Mucosa of stomach (tissue), 1 donor: ENCODE measurements around the gene NUDT5.
A peak's percentile ranks its signal among the peaks of the same experiment; 100 is the strongest.
"Not testable (repeated sequence)": the region's sequence is repeated elsewhere in the genome, so short reads cannot be mapped to it uniquely, and the experiment has no call there.

Source experiments
- H3K27me3 ChIP-seq: one replicate; pipeline ENCODE4 v1.7.0; 2013; ENCODE audit warnings: mild to moderate bottlenecking, low read length; ENCODE audit not compliant: control insufficient read depth, insufficient read depth
- H3K36me3 ChIP-seq: one replicate; pipeline ENCODE4 v1.7.0; 2013; ENCODE audit warnings: low read length; ENCODE audit not compliant: control insufficient read depth, insufficient read depth
- H3K4me1 ChIP-seq: one replicate; pipeline ENCODE4 v1.7.0; 2013; ENCODE audit warnings: mild to moderate bottlenecking, low read length; ENCODE audit not compliant: control insufficient read depth, insufficient read depth
- H3K4me3 ChIP-seq: one replicate; pipeline ENCODE4 v1.7.0; 2013; ENCODE audit warnings: low read length
- H3K9ac ChIP-seq: one replicate; pipeline ENCODE4 v1.7.0; 2013; ENCODE audit warnings: mild to moderate bottlenecking, low read length, moderate library complexity
- H3K9me3 ChIP-seq: one replicate; pipeline ENCODE4 v1.7.0; 2013; ENCODE audit warnings: mild to moderate bottlenecking, low read length, moderate library complexity; ENCODE audit not compliant: control insufficient read depth
- donor health status: Pancreatic carcinoma.

NUDT5 gene

DNA sequence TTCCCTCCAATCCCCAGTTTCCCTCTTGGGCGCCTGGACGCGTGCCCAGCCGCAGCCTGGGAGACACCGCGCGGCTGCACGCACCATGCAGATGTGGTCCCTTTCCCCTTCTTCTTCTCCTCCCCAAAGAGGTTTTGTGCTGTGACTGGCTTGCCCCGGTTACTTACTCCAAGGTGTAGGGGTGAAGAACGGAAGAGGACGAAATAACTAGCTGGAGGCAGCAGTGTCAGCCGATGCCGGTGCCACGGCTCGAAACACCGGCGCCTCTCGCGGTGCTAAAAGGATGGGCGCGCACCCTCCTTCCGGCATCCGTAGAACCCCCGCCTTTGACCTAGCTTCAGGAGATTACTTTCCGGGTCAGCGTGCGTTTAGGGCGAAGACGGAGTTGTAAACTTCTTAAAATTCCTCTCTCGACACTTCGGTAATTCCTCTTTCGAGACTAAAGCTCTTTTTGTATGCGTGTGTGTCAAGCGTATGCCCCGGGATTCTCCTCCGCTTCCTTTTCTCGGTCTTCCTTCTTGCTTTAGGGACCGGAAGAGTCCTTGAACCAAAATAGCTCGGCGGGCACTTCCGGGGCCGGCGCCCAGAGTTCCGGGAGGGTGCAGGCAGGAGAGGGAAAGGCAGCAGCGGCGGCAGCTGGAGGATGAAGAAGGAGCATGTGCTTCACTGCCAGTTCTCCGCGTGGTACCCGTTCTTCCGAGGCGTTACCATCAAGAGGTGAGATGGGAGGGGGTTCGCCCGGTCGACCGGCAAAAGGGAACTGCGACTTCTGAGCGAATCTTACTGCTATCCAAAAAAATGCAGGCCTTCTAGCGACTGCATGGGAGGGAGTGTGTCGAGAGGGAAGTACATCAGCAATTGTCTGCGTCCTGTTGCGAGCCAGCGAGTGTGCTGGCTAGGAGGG lies at the start of gene NUDT5, which contains the start of gene CDC123:
Gene NUDT5, minus strand, starts transcription at position 289 of the 904 bp plus-strand sequence. CDS start 9,600 bp downstream, outside the sequence.
Gene CDC123, plus strand, starts transcription at position 586 of the 904 bp plus-strand sequence. Its CDS starts 58 bp downstream, at position 644.
- H3K4me3 ChIP-seq, result peak within 1 kb of the TSS; percentile 84
- no peaks in the 10 kb centered on the region for H3K9me3 ChIP-seq
- peak within 1 kb of the TSS; percentile 82 for H3K9ac ChIP-seq
- H3K4me1 ChIP-seq, result peaks cover 8% of the 10 kb centered on the region
- peaks cover 8% of the 10 kb centered on the region for H3K36me3 ChIP-seq
- no peaks in the 10 kb centered on the region for H3K27me3 ChIP-seq

DNA sequence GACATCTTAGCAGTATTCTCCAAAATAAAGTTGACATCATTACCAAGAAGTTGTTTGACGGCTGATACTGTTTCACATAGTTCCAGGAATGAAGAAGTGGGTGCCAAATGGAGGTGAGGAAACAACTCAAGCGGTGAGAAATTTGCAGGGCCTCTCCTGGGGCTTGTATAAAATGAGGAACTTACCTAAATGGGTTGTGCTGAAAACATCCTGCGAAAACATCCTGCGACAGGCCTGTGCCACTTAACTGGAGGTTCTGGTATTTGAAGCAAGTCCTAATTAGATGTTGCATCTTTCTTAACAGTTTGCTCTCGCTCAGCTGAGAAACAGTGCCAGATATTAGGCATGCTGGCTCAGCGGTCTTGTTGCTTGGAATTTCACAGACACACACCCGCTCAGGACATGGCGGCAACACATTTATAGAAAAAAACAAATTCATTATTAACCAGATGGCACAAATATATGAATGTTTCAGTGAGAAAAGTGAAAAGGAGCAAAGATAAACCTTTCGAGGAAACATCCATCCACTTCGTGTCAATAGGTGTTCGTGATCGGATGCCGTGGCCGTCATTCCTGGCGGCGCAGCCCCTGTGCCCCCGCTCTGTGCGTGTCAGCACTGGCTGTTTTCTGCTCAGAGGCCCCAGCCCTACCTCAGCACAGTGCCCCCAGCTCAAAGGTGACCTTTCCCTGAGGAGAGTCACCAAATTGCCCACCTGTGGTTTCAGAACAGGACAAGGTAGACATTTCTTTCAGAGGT lies 48.4 kb upstream of the NUDT5 start:
- no peaks in the 10 kb centered on the region for H3K36me3 ChIP-seq
- H3K27me3 ChIP-seq, result no peaks in the 10 kb centered on the region
- no peaks in the 10 kb centered on the region for H3K9me3 ChIP-seq
- H3K4me3 ChIP-seq, result no peak overlapping the region
- no peaks in the 10 kb centered on the region for H3K4me1 ChIP-seq
- H3K9ac ChIP-seq, result no peak overlapping the region

GRCh38 chr10:12241810-12242529 lies 46.3 kb upstream of the NUDT5 start:
- Histone ChIP-seq H3K36me3 (no peaks in the 10 kb centered on the region), H3K9ac (no peak overlapping the region), H3K9me3 (no peaks in the 10 kb centered on the region), H3K4me1 (no peaks in the 10 kb centered on the region), H3K27me3 (no peaks in the 10 kb centered on the region), H3K4me3 (no peak overlapping the region)

- peaks cover 4% of the 10 kb centered on the region for H3K4me1 ChIP-seq
- H3K27me3 ChIP-seq, result no peaks in the 10 kb centered on the region
- H3K36me3 ChIP-seq, result peaks cover 4% of the 10 kb centered on the region
- no peak overlapping the region for H3K9ac ChIP-seq
- H3K4me3 ChIP-seq, result no peak overlapping the region
- no peaks in the 10 kb centered on the region for H3K9me3 ChIP-seq
Observed at GRCh38 chr10:12238821-12239220, 43.1 kb upstream of the NUDT5 start.

- Histone ChIP-seq H3K4me1 (peaks cover 4% of the 10 kb centered on the region), H3K27me3 (no peaks in the 10 kb centered on the region), H3K9me3 (no peaks in the 10 kb centered on the region), H3K36me3 (peaks cover 4% of the 10 kb centered on the region), H3K9ac (no peak overlapping the region), H3K4me3 (no peak overlapping the region)
Observed at GRCh38 chr10:12237265-12238220, 41.9 kb upstream of the NUDT5 start.

DNA sequence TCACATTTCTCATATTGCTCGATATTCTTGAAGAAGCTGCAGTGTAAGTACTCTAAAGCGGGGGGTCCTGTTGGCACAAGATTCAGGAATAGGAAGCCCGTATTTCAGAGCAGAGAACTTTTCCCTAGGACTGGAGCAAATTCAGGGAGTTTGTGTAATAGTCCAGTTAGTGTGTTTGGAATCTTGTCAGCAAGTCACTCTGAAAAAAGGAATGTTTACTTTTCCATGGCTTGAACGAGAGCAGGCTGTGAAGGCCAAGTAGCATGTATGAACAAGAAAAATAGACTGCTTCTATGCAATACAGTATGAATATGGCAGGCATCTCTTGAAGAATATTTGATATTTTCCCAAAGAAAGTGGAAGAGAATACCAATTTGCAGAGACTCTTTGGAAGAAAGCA lies 40.1 kb upstream of the NUDT5 start:
- Histone ChIP-seq H3K4me1 (peaks cover 4% of the 10 kb centered on the region), H3K9ac (no peak overlapping the region)

GRCh38 chr10:12235116-12235694 lies 39.5 kb upstream of the NUDT5 start:
- Histone ChIP-seq H3K4me1 (peaks cover 4% of the 10 kb centered on the region), H3K9ac (no peak overlapping the region), H3K9me3 (no peaks in the 10 kb centered on the region), H3K27me3 (no peaks in the 10 kb centered on the region), H3K36me3 (peaks cover 4% of the 10 kb centered on the region), H3K4me3 (no peak overlapping the region)

More for the DNA sequence above, 40.1 kb upstream of the NUDT5 start:
- Histone ChIP-seq H3K27me3 (no peaks in the 10 kb centered on the region), H3K36me3 (peaks cover 4% of the 10 kb centered on the region), H3K9me3 (no peaks in the 10 kb centered on the region), H3K4me3 (no peak overlapping the region)

- H3K36me3 ChIP-seq, result not testable (repeated sequence)
Observed at GRCh38 chr10:12234687-12235086, 39.0 kb upstream of the NUDT5 start.

GRCh38 chr10:12228851-12229250 lies 33.2 kb upstream of the NUDT5 start:
- no peaks in the 10 kb centered on the region for H3K9me3 ChIP-seq
- no peaks in the 10 kb centered on the region for H3K36me3 ChIP-seq
- no peak overlapping the region for H3K9ac ChIP-seq

More at GRCh38 chr10:12234687-12235086, 39.0 kb upstream of the NUDT5 start:
- H3K9me3 ChIP-seq, H3K4me1 ChIP-seq, H3K9ac ChIP-seq, H3K27me3 ChIP-seq, H3K4me3 ChIP-seq: not testable (repeated sequence)

GRCh38 chr10:12226438-12226837 lies 30.7 kb upstream of the NUDT5 start:
- not testable (repeated sequence) for H3K4me1 ChIP-seq, H3K27me3 ChIP-seq, H3K4me3 ChIP-seq, H3K9me3 ChIP-seq, H3K36me3 ChIP-seq, H3K9ac ChIP-seq

More at GRCh38 chr10:12228851-12229250, 33.2 kb upstream of the NUDT5 start:
- H3K27me3 ChIP-seq, result no peaks in the 10 kb centered on the region
- no peak overlapping the region for H3K4me3 ChIP-seq
- no peaks in the 10 kb centered on the region for H3K4me1 ChIP-seq

GRCh38 chr10:12225444-12225843 lies 29.8 kb upstream of the NUDT5 start:
- no peaks in the 10 kb centered on the region for H3K27me3 ChIP-seq
- no peaks in the 10 kb centered on the region for H3K9me3 ChIP-seq
- H3K4me1 ChIP-seq, result no peaks in the 10 kb centered on the region
- H3K9ac ChIP-seq, result no peak overlapping the region
- no peaks in the 10 kb centered on the region for H3K36me3 ChIP-seq
- no peak overlapping the region for H3K4me3 ChIP-seq
